Esophagus (tissue), 2 donors: Measurements from ENCODE around the gene VAV2. TPM values are rescaled to one million over a fixed set of nuclear protein-coding genes. Genes with fewer than 3 reads are reported as not detected.

Source experiments
- H3K27ac ChIP-seq, 2 donors: one replicate each; pipeline ENCODE4 v1.5.1; 2013; ENCODE audit warnings: low read depth in 2 of 2, mild to moderate bottlenecking in 2 of 2, inconsistent platforms in 1 of 2, low read length in 1 of 2, moderate library complexity in 1 of 2
- H3K27me3 ChIP-seq, 2 donors: one replicate each; pipeline ENCODE4 v1.6.1; 2013; ENCODE audit warnings: low read length in 2 of 2, control low read depth in 1 of 2, mild to moderate bottlenecking in 1 of 2; ENCODE audit not compliant: insufficient read depth in 2 of 2, control insufficient read depth in 1 of 2
- H3K36me3 ChIP-seq, 2 donors: one replicate each; pipeline ENCODE4 v1.6.1; 2013; ENCODE audit warnings: low read length in 1 of 2; ENCODE audit not compliant: control insufficient read depth in 2 of 2, insufficient read depth in 2 of 2
- H3K4me1 ChIP-seq, 2 donors: one replicate each; pipeline ENCODE4 v1.6.1; 2013; ENCODE audit warnings: low read length in 1 of 2; ENCODE audit not compliant: control insufficient read depth in 2 of 2, insufficient read depth in 2 of 2
- H3K4me3 ChIP-seq, 2 donors: one replicate each; pipeline ENCODE4 v1.5.1; 2013; ENCODE audit warnings: low read length in 2 of 2, mild to moderate bottlenecking in 2 of 2, low read depth in 1 of 2, moderate library complexity in 1 of 2
- H3K9me3 ChIP-seq, 2 donors: one replicate each; pipeline ENCODE4 v1.6.1; 2013; ENCODE audit warnings: mild to moderate bottlenecking in 2 of 2, low read depth in 1 of 2, low read length in 1 of 2, moderate library complexity in 1 of 2; ENCODE audit not compliant: control insufficient read depth in 2 of 2, insufficient read depth in 1 of 2
- WGBS, 2 donors: extraction: QIAGEN DNeasy Blood & Tissue Kit; methylation state at CpG; one replicate each; pipeline ENCODE4 v1.1.7; 2013; 5-methylcytosine and 5-hydroxymethylcytosine counted together
- polyA plus RNA-seq, 2 donors: library from polyadenylated mRNA; stranded (reverse); fragments of 200-250 nt; gene quantifications; one replicate each; pipeline ENCODE4 v1.2.3, GENCODE V29; 2013
- donor health status: healthy with polysubstance abuse.
- donor health status: Bipolar disorder and iron deficiency.

VAV2 gene
- polyA plus RNA-seq, 2 donors = 4.8 to 5.0 TPM

DNA sequence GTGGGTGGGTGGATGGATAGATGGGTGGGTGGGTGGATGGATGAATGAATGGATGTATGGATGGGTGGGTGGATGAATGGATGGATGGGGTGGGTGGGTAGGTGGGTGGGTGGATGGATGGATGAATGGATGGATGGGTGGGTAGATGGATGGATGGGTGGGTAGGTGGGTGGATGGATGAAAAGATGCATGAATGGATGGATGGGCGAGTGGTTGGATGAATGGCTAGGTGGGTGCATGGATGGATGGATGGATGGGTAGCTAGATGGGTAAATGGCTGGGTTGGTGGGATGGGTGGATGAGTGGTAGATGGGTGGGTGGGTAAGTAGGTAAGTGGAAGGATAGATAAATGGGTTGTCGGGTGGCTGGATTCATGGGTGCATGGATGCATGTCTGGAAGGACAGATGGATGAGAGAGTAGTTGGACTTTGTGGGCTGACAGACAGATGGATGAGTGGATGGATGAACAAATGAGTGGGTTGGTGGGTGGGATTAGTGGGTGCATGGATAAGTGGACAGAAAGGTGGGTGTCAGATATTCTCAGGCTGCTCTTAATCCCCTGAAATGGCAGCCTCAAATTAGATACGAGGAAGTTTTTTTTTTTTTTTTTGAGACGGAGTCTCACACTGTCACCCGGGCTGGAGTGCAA lies 153.1 kb downstream of the VAV2 start:
- H3K36me3 ChIP-seq = no peaks in the 10 kb centered on the region

GRCh38 chr9:133837627-133838597 lies 154.2 kb downstream of the VAV2 start:
- no peak overlapping the region for H3K4me3 ChIP-seq
- no peaks in the 10 kb centered on the region for H3K9me3 ChIP-seq
- no peak overlapping the region for H3K27ac ChIP-seq
- peaks cover 0 to under 1% of the 10 kb centered on the region in 2 donors for H3K36me3 ChIP-seq
- H3K27me3 ChIP-seq = no peaks in the 10 kb centered on the region
- WGBS, 2 donors = 89 to 92% methylated on average over 13 of the region's 13 CpGs
- H3K4me1 ChIP-seq = peaks cover 0 to 4% of the 10 kb centered on the region in 2 donors

More for the DNA sequence above, 153.1 kb downstream of the VAV2 start:
- Histone ChIP-seq H3K9me3 (no peaks in the 10 kb centered on the region), H3K27me3 (no peaks in the 10 kb centered on the region), H3K4me1 (peaks cover 0 to 4% of the 10 kb centered on the region in 2 donors), H3K4me3 (no peak overlapping the region), H3K27ac (no peak overlapping the region)
- 96 to 99% methylated on average over 4 to 5 of the region's 5 CpGs for WGBS, 2 donors

DNA sequence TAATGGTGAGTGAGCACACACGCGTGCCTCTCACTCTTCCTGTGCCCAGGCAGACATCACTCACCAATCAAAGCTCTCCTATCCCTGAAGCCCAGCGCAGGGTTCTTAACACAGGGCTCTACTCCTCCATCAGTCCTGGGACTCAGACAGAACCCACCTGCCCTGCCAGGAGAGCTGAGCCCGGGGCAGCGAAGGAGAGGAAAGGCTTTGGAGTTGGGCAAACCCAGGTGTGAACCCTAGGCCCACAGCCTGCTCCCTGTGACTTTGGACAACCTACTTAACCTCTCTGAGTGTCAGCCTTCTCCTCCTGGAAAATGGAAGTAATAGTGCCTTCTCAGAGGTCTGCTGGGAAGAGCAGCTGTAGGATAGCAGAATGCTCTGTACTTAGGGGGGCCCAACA lies 155.3 kb downstream of the VAV2 start:
- Histone ChIP-seq H3K27ac (no peak overlapping the region), H3K36me3 (peaks cover 0 to 3% of the 10 kb centered on the region in 2 donors), H3K4me1 (peaks cover 0 to 4% of the 10 kb centered on the region in 2 donors), H3K4me3 (no peak overlapping the region), H3K9me3 (no peaks in the 10 kb centered on the region), H3K27me3 (no peaks in the 10 kb centered on the region)
- 93 to 94% methylated on average over 5 of the region's 5 CpGs for WGBS, 2 donors

- no peaks in the 10 kb centered on the region for H3K27me3 ChIP-seq
- peaks cover 0 to 4% of the 10 kb centered on the region in 2 donors for H3K4me1 ChIP-seq
- H3K4me3 ChIP-seq = no peak overlapping the region
- 91 to 93% methylated on average over 17 of the region's 17 CpGs for WGBS, 2 donors
- H3K9me3 ChIP-seq = no peaks in the 10 kb centered on the region
- H3K36me3 ChIP-seq = peaks cover 0 to 3% of the 10 kb centered on the region in 2 donors
- no peak overlapping the region for H3K27ac ChIP-seq
These were observed 155.9 kb downstream of the VAV2 start for GRCh38 chr9:133836001-133836758.

DNA sequence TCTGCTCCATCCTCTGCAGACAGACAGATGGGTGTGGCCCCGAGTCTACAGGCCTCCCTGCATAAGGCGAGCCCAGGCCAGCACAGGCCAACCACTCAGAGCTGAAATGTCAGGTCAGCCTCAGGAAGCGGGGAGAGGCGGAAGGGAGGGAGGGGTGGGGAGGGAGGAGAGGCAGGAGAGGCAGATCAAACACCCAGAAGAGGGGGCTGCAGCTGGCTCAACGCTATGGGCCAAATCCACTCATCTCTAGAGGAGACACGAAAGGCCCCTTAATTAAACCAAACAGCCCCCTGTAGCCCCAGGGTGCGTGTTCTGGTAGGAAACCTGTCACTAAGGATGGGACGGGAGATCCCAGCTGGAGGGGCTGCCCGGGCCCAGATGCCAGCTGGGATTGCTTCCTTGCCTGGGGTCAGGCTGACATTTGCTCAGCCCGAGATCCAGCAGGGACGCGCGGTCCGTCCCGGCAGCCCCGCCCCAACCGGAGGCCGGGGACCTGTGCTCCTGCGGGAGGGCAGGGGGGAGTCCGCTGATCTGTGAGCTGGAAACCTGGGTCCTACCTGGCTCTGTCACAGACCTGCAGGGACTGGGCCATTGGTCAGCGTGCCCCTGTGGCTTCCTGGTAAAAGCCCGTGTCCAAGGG lies 156.7 kb downstream of the VAV2 start:
- Histone ChIP-seq H3K27me3 (no peaks in the 10 kb centered on the region), H3K9me3 (no peaks in the 10 kb centered on the region), H3K4me3 (no peak overlapping the region), H3K36me3 (peaks cover 0 to 3% of the 10 kb centered on the region in 2 donors), H3K27ac (no peak overlapping the region), H3K4me1 (peaks cover 0 to 4% of the 10 kb centered on the region in 2 donors)
- 58 to 77% methylated on average over 20 to 22 of the region's 22 CpGs for WGBS, 2 donors

GRCh38 chr9:133834080-133834976 lies 157.8 kb downstream of the VAV2 start:
- Histone ChIP-seq H3K4me3 (no peak overlapping the region), H3K4me1 (no peaks in the 10 kb centered on the region), H3K27ac (no peak overlapping the region), H3K27me3 (no peaks in the 10 kb centered on the region), H3K9me3 (no peaks in the 10 kb centered on the region), H3K36me3 (peaks cover 0 to 3% of the 10 kb centered on the region in 2 donors)
- WGBS, 2 donors = 89 to 91% methylated on average over 29 of the region's 29 CpGs

DNA sequence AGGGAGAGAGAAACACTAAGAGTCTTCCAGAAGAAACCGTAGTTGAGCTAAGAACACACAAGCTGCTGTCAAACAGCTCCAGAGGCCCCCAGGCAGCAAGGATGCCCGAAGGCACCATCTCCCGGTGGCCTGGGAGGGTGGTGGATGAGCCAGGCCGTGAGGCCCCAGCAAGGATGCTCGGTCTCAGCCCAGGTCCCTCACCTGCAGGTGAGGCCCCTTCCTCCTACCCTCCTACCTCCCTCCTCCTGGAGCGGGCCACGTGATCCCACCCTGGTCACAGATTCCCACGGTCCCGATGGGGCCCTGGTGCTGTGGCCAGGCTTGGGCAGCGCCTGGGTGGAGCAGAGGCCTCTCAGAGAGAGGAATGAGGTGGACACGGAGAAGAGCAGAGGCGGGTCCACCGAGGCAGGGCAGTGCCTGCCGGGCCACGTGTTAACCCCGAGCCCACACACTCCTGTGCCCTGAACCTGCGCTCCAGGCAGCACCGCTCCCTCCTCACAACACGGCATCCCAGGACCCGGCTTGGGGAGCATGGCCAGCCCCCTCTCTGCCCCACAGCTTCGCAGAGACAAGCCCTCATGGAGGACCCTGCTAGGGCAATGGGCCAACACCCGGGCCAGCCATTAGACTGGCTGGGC lies 158.6 kb downstream of the VAV2 start:
- Histone ChIP-seq H3K4me3 (no peak overlapping the region), H3K27ac (no peak overlapping the region), H3K36me3 (peaks cover 0 to 3% of the 10 kb centered on the region in 2 donors), H3K27me3 (no peaks in the 10 kb centered on the region), H3K9me3 (no peaks in the 10 kb centered on the region), H3K4me1 (no peaks in the 10 kb centered on the region)
- 89 to 92% methylated on average over 22 of the region's 22 CpGs for WGBS, 2 donors

DNA sequence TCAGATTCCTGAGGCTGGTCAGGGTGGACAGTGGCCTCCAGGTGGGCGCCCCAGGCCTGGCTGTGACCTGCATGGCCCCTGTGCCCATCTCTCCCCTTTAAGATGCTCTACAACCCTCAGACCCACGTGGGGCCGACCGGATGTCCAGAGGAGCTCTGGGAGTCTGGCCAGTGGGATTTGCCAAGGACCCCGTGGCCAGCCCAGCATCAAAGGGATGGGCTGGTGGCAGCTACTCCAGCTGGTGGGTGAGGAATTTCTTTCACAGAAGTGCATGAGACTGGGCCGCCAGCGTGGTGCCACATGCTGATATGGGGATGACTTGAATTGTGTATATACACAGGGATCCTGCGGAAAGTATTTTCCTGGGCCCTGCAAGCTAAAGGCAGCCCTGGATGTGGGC lies 159.2 kb downstream of the VAV2 start:
- no peak overlapping the region for H3K4me3 ChIP-seq
- peaks cover 0 to 3% of the 10 kb centered on the region in 2 donors for H3K36me3 ChIP-seq
- WGBS, 2 donors = 87% methylated on average over 8 of the region's 8 CpGs
- H3K9me3 ChIP-seq = no peaks in the 10 kb centered on the region
- H3K27ac ChIP-seq = no peak overlapping the region
- no peaks in the 10 kb centered on the region for H3K4me1 ChIP-seq
- H3K27me3 ChIP-seq = no peaks in the 10 kb centered on the region
